Pancreas (tissue), 10 donors: ENCODE data around the gene PUM2. TPM values are rescaled to one million over a fixed set of nuclear protein-coding genes. Genes with fewer than 3 reads are reported as not detected.

Experiments
- ATAC-seq, 4 donors: fragments of 200-7000 bp; cut with Tn5 transposase; one replicate each; pipeline versions ENCODE4 v1.8.0 to v1.9.1; 2020; ENCODE audit warnings: mild to moderate bottlenecking in 4 of 4, moderate library complexity in 4 of 4
- DNase-seq, 6 donors: peaks; one replicate each; pipeline ENCODE4 v3.0.0-alpha.2; 2020
- FAIRE-seq: peaks from 2 replicates; lab custom pipeline; 2012; peaks lifted over from hg19 to GRCh38; lab: Jason Lieb, UNC
- H3K27ac ChIP-seq, 4 donors: fragments of 200-600 bp; sonication (generic); 1 replicate in 3 of 4; 2 replicates in 1 of 4; pipeline versions ENCODE4 v1.5.0 to v1.8.0; 2020
- H3K27me3 ChIP-seq, 4 donors: fragments of 200-600 bp; one replicate each; pipeline ENCODE4 v1.8.0; 2021
- H3K36me3 ChIP-seq, 3 donors: fragments of 200-600 bp; sonication (generic) in 1 of 3; one replicate each; pipeline versions ENCODE4 v1.5.0 to v1.8.0; 2020 to 2021
- H3K4me1 ChIP-seq, 3 donors: fragments of 200-600 bp; one replicate each; pipeline ENCODE4 v1.8.0; 2021
- H3K4me3 ChIP-seq, 4 donors: fragments of 200-600 bp; sonication (generic) in 2 of 4; one replicate each; pipeline versions ENCODE4 v1.5.0 to v1.8.0; 2020 to 2021
- H3K9me3 ChIP-seq, 4 donors: fragments of 200-600 bp; one replicate each; pipeline ENCODE4 v1.8.0; 2021
- WGBS, 2 donors: extraction: QIAGEN DNeasy Blood & Tissue Kit; methylation state at CpG; one replicate each; pipeline ENCODE4 v1.1.7; 2013; 5-methylcytosine and 5-hydroxymethylcytosine counted together
- intact Hi-C, 3 donors: fragments of 100-400 bp; cut with DNase I; formaldehyde crosslinking; loops; one replicate each; pipeline versions ENCODE4 v1.11.1 to v1.14.2; 2022
- polyA plus RNA-seq, 2 donors: library from polyadenylated mRNA; stranded (reverse); fragments of 200-250 nt; gene quantifications; one replicate each; pipeline ENCODE4 v1.2.3, GENCODE V29; 2013
- total RNA-seq, 6 donors: library from RNA; stranded (reverse); fragmentation: NEBNext Ultra II Directional in 4 of 6; extraction: Animal tissue kit (Norgen Biotek cat#: 25700) in 4 of 6; gene quantifications; one replicate each; pipeline versions ENCODE4 v1.2.1 to v1.2.4, GENCODE V29; 2021 to 2023
- TF ChIP-seq, protein P1 (sequence below), 4 donors: fragments of 200-600 bp; sonication (generic) in 3 of 4; IDR thresholded peaks; one replicate each; pipeline versions ENCODE4 v1.5.0 to v1.8.0; 2021; ENCODE audit warnings: antibody characterized with exemption in 4 of 4
- donor health status: healthy with polysubstance abuse.
- donor health status: DM: no; HTN: no; CAD: no; lungs with moderate emphysema.
- donor health status: DM: no; HTN: no; CAD: no.
- donor health status: control.
- donor health status: control.
- donor health status: Bipolar disorder and iron deficiency.
- donor health status: DM: yes; HTN: yes; CAD: no.
- donor health status: DM: no; HTN: no; CAD: no.
- donor health status: DM: no; HTN: no; CAD: no.
- donor health status: DM: yes; HTN: yes; CAD: no.

PUM2 gene
- total and polyA plus RNA-seq, 8 donors: 17.0 to 70.2 (median 40.8) TPM

DNA sequence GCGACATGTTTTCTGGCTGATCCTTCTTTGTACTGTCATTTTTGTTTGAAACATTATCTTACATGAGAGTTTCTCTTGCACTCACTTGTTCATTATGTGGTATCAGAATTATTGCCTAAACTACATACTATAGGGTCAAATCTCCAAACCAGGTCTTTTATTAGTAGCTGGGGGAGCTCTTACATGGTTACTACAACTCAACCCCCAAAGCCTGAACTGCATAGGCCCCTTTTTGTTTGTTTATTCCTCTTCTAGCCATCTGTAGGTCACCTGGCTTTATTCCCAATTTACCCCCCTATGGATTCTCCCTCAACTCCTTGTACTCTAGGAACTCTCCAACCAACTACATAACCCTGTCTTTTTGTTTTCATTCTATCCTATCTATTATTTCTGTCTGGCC is 46.7 kb downstream of the PUM2 start:
- H3K4me1 ChIP-seq: peaks cover 0 to 8% (median 4%) of the 10 kb centered on the region in 3 donors
- no peak overlapping the region for H3K27ac ChIP-seq
- no peak for FAIRE-seq
- no peak overlapping the region for H3K4me3 ChIP-seq
- no peaks in the 10 kb centered on the region for H3K9me3 ChIP-seq
- intact Hi-C loops: no loop called here
- DNase-seq: no peak
- WGBS, 2 donors: 91 to 92% methylated on average over 1 of the region's 1 CpG
- H3K36me3 ChIP-seq: peaks cover 0 to 30% (median 5%) of the 10 kb centered on the region in 3 donors
- TF ChIP-seq, protein P1, sequence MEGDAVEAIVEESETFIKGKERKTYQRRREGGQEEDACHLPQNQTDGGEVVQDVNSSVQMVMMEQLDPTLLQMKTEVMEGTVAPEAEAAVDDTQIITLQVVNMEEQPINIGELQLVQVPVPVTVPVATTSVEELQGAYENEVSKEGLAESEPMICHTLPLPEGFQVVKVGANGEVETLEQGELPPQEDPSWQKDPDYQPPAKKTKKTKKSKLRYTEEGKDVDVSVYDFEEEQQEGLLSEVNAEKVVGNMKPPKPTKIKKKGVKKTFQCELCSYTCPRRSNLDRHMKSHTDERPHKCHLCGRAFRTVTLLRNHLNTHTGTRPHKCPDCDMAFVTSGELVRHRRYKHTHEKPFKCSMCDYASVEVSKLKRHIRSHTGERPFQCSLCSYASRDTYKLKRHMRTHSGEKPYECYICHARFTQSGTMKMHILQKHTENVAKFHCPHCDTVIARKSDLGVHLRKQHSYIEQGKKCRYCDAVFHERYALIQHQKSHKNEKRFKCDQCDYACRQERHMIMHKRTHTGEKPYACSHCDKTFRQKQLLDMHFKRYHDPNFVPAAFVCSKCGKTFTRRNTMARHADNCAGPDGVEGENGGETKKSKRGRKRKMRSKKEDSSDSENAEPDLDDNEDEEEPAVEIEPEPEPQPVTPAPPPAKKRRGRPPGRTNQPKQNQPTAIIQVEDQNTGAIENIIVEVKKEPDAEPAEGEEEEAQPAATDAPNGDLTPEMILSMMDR (IDR thresholded peaks at IDR 0.05): no peak
- no peak for ATAC-seq
- H3K27me3 ChIP-seq: no peaks in the 10 kb centered on the region

DNA sequence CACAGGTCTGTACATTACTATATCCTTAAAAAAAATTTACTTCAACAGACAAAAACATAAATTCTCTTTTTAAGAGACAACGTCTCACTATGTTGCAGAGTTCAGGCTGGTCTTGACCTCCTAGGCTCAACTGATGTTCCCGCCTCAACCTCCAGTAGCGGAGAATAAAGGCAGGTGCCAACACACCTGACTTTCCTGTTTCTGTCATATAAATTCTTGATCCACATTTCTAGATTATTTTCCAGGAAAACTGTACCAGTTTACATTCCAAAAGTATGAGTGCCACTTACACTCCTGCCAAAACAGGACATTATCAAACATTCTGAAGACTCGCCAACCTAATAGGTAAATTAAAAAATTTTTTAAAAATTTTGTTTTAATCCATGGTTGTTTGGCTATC is 48.6 kb downstream of the PUM2 start:
- DNase-seq (no peak), ATAC-seq (peak; percentile 38 to 73 (median 60)), FAIRE-seq (no peak)
- Histone ChIP-seq H3K27ac (peak overlapping the region in 1 of 4 donors; percentile 2), H3K27me3 (no peaks in the 10 kb centered on the region), H3K4me1 (peaks cover 0 to 8% (median 4%) of the 10 kb centered on the region in 3 donors), H3K36me3 (peaks cover 0 to 17% (median 5%) of the 10 kb centered on the region in 3 donors), H3K4me3 (no peak overlapping the region), H3K9me3 (no peaks in the 10 kb centered on the region)
- WGBS, 2 donors: 50 to 73% methylated on average over 4 of the region's 4 CpGs
- TF ChIP-seq, protein P1 (IDR thresholded peaks at IDR 0.05): no peak
- intact Hi-C loops: no loop called here

DNA sequence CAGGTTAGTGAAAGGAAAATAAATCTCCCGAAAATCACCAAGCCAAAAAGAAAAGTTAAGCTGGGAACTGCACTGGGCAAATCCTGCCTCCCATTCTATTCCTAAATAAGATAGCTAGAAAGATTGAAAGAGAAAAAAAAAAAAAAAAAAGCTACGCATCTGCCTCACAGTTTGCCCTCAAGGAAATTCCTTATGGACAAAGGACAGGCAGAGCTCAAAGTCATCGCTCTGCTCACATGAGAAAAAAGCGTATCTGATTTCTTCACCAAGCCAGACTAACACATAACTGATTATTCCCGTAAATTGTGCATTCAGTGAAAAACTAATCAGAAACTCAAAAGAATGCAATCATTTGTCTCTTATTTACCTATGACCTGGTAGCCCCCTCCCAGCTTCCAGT is 50.0 kb downstream of the PUM2 start:
- Histone ChIP-seq H3K4me1 (peaks cover 0 to 8% (median 4%) of the 10 kb centered on the region in 3 donors), H3K9me3 (no peaks in the 10 kb centered on the region), H3K27me3 (no peaks in the 10 kb centered on the region), H3K27ac (no peak overlapping the region), H3K4me3 (no peak overlapping the region), H3K36me3 (peaks cover 0 to 9% (median 0%) of the 10 kb centered on the region in 3 donors)
- TF ChIP-seq, protein P1 (IDR thresholded peaks at IDR 0.05): no peak
- FAIRE-seq: no peak
- no peak for ATAC-seq
- DNase-seq: no peak
- 94 to 96% methylated on average over 5 of the region's 5 CpGs for WGBS, 2 donors
- intact Hi-C loops: no loop called here

DNA sequence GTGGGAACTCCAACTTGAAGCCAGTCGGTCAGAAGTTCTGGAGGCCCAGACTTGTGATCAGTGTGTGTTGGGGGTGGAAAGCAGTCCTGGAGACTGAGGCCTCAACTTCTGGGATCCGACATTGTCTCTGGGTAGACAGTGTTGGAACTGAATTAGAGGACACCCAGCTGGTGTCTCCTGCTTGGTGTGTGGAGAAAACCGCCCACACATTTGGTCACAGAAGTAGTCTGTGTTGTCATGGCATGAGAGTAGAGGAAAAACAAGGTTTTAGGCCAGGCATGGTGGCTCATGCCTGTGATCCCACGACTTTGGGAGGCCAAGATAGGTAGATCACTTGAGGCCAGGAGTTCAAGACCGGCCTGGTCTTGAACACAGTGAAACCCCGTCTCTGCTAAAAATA is 51.5 kb downstream of the PUM2 start:
- Histone ChIP-seq H3K36me3 (peaks cover 0 to 8% (median 0%) of the 10 kb centered on the region in 3 donors), H3K4me1 (peaks cover 0 to 8% (median 4%) of the 10 kb centered on the region in 3 donors), H3K27ac (no peak overlapping the region), H3K27me3 (no peaks in the 10 kb centered on the region), H3K4me3 (no peak overlapping the region), H3K9me3 (no peaks in the 10 kb centered on the region)
- TF ChIP-seq, protein P1 (IDR thresholded peaks at IDR 0.05): no peak
- ATAC-seq: no peak
- no peak for FAIRE-seq
- 90 to 94% methylated on average over 6 of the region's 6 CpGs for WGBS, 2 donors
- intact Hi-C loops: no loop called here
- DNase-seq: no peak

DNA sequence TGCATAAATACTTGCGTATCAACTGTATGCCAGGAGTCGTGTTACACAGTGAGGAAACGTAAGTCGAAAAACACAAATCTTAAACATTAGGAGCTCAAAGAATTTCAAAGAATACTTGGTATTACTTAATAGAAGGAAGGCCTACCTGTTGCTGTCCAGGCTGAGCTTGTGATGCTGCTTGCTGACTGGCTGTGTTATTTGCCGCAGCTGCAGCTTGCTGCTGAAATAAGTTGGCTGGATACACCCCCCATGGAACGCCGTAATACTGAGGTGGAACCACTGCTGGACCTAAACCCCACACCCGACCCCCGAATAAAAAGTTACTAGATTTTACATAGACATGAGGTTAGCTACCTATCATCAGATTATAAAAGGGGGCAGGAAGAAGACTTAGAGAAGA is 56.4 kb downstream of the PUM2 start:
- no peak overlapping the region for H3K4me3 ChIP-seq
- peaks cover 0 to 3% (median 0%) of the 10 kb centered on the region in 3 donors for H3K36me3 ChIP-seq
- no peaks in the 10 kb centered on the region for H3K27me3 ChIP-seq
- no peaks in the 10 kb centered on the region for H3K9me3 ChIP-seq
- WGBS, 2 donors: 97 to 100% methylated on average over 9 of the region's 9 CpGs
- intact Hi-C loops: no loop called here
- ATAC-seq (no peak), DNase-seq (no peak), FAIRE-seq (no peak)
- TF ChIP-seq, protein P1 (IDR thresholded peaks at IDR 0.05): no peak
- no peak overlapping the region for H3K27ac ChIP-seq
- peaks cover 0 to 3% (median 0%) of the 10 kb centered on the region in 3 donors for H3K4me1 ChIP-seq
